ENCODE data around the gene EDEM2. TPM values are rescaled to one million over a fixed set of nuclear protein-coding genes. Genes with fewer than 3 reads are reported as not detected.

Gene EDEM2
- total RNA-seq, 1 experiment from 2014 or later: 24.9 TPM

Small RNA genes within 50 kb of the gene (small RNA-seq; reads per million reads assigned to genes)
- not detected for gene RF00275
- gene RNA5SP483: not detected

Other genes starting within 250 kb of the EDEM2 start
- 24.7 and 36.9 TPM in 2 replicates for gene GSS, start 191.5 kb downstream of the EDEM2 start, total RNA-seq (2014; rRNA removed; shearing (Covaris generic); ENCODE audit: low replicate concordance)
- 0.07 TPM in 1 of 2 replicates, not detected in the other for gene MYH7B, start 191.5 kb downstream of the EDEM2 start, total RNA-seq (2014; rRNA removed; shearing (Covaris generic); ENCODE audit: low replicate concordance)
- 30.3 and 41.3 TPM in 2 replicates for gene TRPC4AP, start 54.5 kb downstream of the EDEM2 start, total RNA-seq (2014; rRNA removed; shearing (Covaris generic); ENCODE audit: low replicate concordance)
- not detected in 2 replicates for gene PROCR, start 24.7 kb upstream of the EDEM2 start, total RNA-seq (2014; rRNA removed; shearing (Covaris generic); ENCODE audit: low replicate concordance)
- 0.36 and 0.60 TPM in 2 replicates for gene MMP24, start 79.4 kb upstream of the EDEM2 start, total RNA-seq (2014; rRNA removed; shearing (Covaris generic); ENCODE audit: low replicate concordance)
- 12.4 and 17.1 TPM in 2 replicates for gene MMP24OS, start 130.8 kb upstream of the EDEM2 start, total RNA-seq (2014; rRNA removed; shearing (Covaris generic); ENCODE audit: low replicate concordance)
- gene EIF6, start 137.4 kb upstream of the EDEM2 start, total RNA-seq (2014; rRNA removed; shearing (Covaris generic); ENCODE audit: low replicate concordance): 150 and 168 TPM in 2 replicates
- not detected in 2 replicates for gene FAM83C, start 145.1 kb upstream of the EDEM2 start, total RNA-seq (2014; rRNA removed; shearing (Covaris generic); ENCODE audit: low replicate concordance)

Data from Karpas-422 (cell line).